T-helper 2 cell (primary cell): ENCODE results near the gene OGG1.
A peak's percentile ranks its signal among the peaks of the same experiment; 100 is the strongest.

Experiments used
- DNase-seq, 5 experiments: peaks; one replicate each; pipeline versions ENCODE4 v3.0.0 to v3.0.0-alpha.2; 2012 to 2022

OGG1 gene

GRCh38 chr3:9786209-9786739 is 36.5 kb downstream of the OGG1 start:
- DNase-seq: no peak

- peak in 1 of 5 experiments; percentile 44 for DNase-seq
These were observed 37.3 kb downstream of the OGG1 start for GRCh38 chr3:9786825-9787669.

- DNase-seq: peak in 1 of 5 experiments; percentile 81
These were observed 38.0 kb downstream of the OGG1 start for GRCh38 chr3:9787714-9788113.

GRCh38 chr3:9791127-9791526 is 41.4 kb downstream of the OGG1 start:
- no peak for DNase-seq

GRCh38 chr3:9791790-9792404 is 42.1 kb downstream of the OGG1 start:
- no peak for DNase-seq

- DNase-seq: peak; percentile 80 to 97 (median 87)
These were observed 42.8 kb downstream of the OGG1 start, which contains the start of the genes ARPC4 and TADA3 for GRCh38 chr3:9792405-9793160. Gene ARPC4, plus strand, starts transcription at chr3:9793082. Its CDS starts 40 bp downstream, at chr3:9793122. Gene TADA3, minus strand, starts transcription at chr3:9792473. Its CDS starts 1,007 bp downstream, at chr3:9791466.

- DNase-seq: peak in 2 of 5 experiments; percentile 13 to 50
These were observed 43.5 kb downstream of the OGG1 start for GRCh38 chr3:9793161-9793781.

- DNase-seq: no peak
These were observed 44.6 kb downstream of the OGG1 start for GRCh38 chr3:9794400-9794799.

GRCh38 chr3:9795207-9795606 is 45.5 kb downstream of the OGG1 start:
- no peak for DNase-seq

- no peak for DNase-seq
These were observed 47.6 kb downstream of the OGG1 start for GRCh38 chr3:9797196-9797945.

- DNase-seq: no peak
These were observed 50.8 kb downstream of the OGG1 start for GRCh38 chr3:9800529-9800928.

GRCh38 chr3:9803494-9803893 is 53.7 kb downstream of the OGG1 start:
- no peak for DNase-seq

GRCh38 chr3:9804996-9805395 is 55.2 kb downstream of the OGG1 start:
- DNase-seq: no peak

- no peak for DNase-seq
These were observed 56.4 kb downstream of the OGG1 start for GRCh38 chr3:9806137-9806536.
